Heart left ventricle (tissue), 16 donors: ENCODE measurements around the gene XRCC2. TPM values are rescaled to one million over a fixed set of nuclear protein-coding genes. Genes with fewer than 3 reads are reported as not detected.

Source experiments
- ATAC-seq, 4 donors: fragments of 200-7000 bp; cut with Tn5 transposase; one replicate each; pipeline ENCODE4 v1.9.1; 2020 to 2022; ENCODE audit warnings: moderate library complexity in 4 of 4, mild to moderate bottlenecking in 3 of 4, moderate number of reproducible peaks in 1 of 4
- DNase-seq, 5 donors: peaks; one replicate each; pipeline ENCODE4 v3.0.0-alpha.2; 2020
- H3K27ac ChIP-seq, 12 donors: fragments of 200-600 bp; sonication (generic) in 4 of 12; one replicate each; pipeline versions ENCODE4 v1.5.0 to v1.8.0; 2016 to 2022; ENCODE audit warnings: mild to moderate bottlenecking in 2 of 12
- H3K27me3 ChIP-seq, 9 donors: fragments of 200-600 bp; sonication (generic) in 2 of 9; one replicate each; pipeline versions ENCODE4 v1.5.1 to v1.8.0; 2016 to 2022; ENCODE audit warnings: mild to moderate bottlenecking in 3 of 9
- H3K36me3 ChIP-seq, 9 donors: fragments of 200-600 bp; sonication (generic) in 2 of 9; one replicate each; pipeline versions ENCODE4 v1.5.0 to v1.8.0; 2018 to 2022; ENCODE audit warnings: mild to moderate bottlenecking in 2 of 9
- H3K4me1 ChIP-seq, 12 donors: fragments of 200-600 bp; sonication (generic) in 4 of 12; one replicate each; pipeline versions ENCODE4 v1.5.0 to v1.8.0; 2016 to 2022; ENCODE audit warnings: mild to moderate bottlenecking in 3 of 12
- H3K4me3 ChIP-seq, 12 donors: fragments of 200-600 bp; sonication (generic) in 4 of 12; one replicate each; pipeline versions ENCODE4 v1.5.0 to v1.8.0; 2017 to 2022; ENCODE audit warnings: mild to moderate bottlenecking in 9 of 12, moderate library complexity in 4 of 12
- H3K9me3 ChIP-seq, 12 donors: fragments of 200-600 bp; sonication (generic) in 4 of 12; one replicate each; pipeline versions ENCODE4 v1.5.0 to v1.8.0; 2016 to 2022; ENCODE audit warnings: mild to moderate bottlenecking in 1 of 12
- POLR2A ChIP-seq, 2 donors: fragments of 450-650 bp; IDR thresholded peaks; one replicate each; pipeline ENCODE4 v1.6.1; 2017; ENCODE audit warnings: antibody characterized with exemption in 2 of 2, mild to moderate bottlenecking in 2 of 2, moderate library complexity in 2 of 2
- WGBS, 4 donors: extraction: QIAGEN DNeasy Blood & Tissue Kit in 2 of 4; methylation state at CpG; one replicate each; pipeline versions ENCODE4 v1.1.5 to v1.1.7; 2013 to 2018; 5-methylcytosine and 5-hydroxymethylcytosine counted together
- intact Hi-C, 10 donors: fragments of 100-400 bp; cut with DNase I; formaldehyde crosslinking; loops; one replicate each; pipeline versions ENCODE4 v1.11.1 to v1.14.2; 2022
- polyA plus RNA-seq, 2 donors: library from polyadenylated mRNA; stranded (reverse); fragments of 200-250 nt; gene quantifications; one replicate each; pipeline ENCODE4 v1.2.3, GENCODE V29; 2013
- total RNA-seq, 9 donors: library from RNA; depleted of rRNA in 2 of 9; stranded (reverse); fragments of >200 nt in 2 of 9; fragmentation: NEBNext Ultra II Directional in 3 of 9; extraction: Animal tissue kit (Norgen Biotek cat#: 25700) in 3 of 9; gene quantifications; one replicate each; pipeline versions ENCODE4 v1.1.0 to v1.2.4, GENCODE V29; 2016 to 2023
- TF ChIP-seq, protein P1 (sequence below), 12 donors: fragments of 200-600 bp; sonication (generic) in 4 of 12; IDR thresholded peaks; one replicate each; pipeline versions ENCODE4 v1.5.0 to v1.8.0; 2018 to 2022; ENCODE audit warnings: antibody characterized with exemption in 12 of 12, mild to moderate bottlenecking in 5 of 12
- donor health status: ischemic (EF 13 %, LVEDD 7.1; RV severe dilation, severe dysfunction).
- donor health status: healthy with polysubstance abuse.
- donor health status: DM: no; HTN: yes; CAD: no.
- donor health status: DM: no; HTN: no; CAD: no.
- donor health status: ischemic (EF 25% LVEDD 6.9; RV normal size, moderate dysfunction).
- donor health status: ischemic (EF 25% LVEDD 5.7; RV mildly dilated, moderate dysfunction).
- donor health status: healthy.
- donor health status: DM: yes; HTN: yes; CAD: no.
- donor health status: ischemic (EF 35%, LVEDD 5.7; RV mildly dilated, moderate dysfunction).
- donor health status: nonischemic (EF 11% LVEDD 7.7; RV severe dilation, severe dysfunction).
- donor health status: DM: yes; HTN: yes; CAD: no.
- donor health status: PGD.
- donor health status: ischemic (EF 29% LVEDD 5.4; RV normal size, mild dysfunction).
- donor health status: nonischemic (EF 23%, LVEDD 6.1; RV moderate dilation, normal function).

Gene XRCC2
- total and polyA plus RNA-seq, 11 donors: 0.14 to 0.85 (median 0.36) TPM

DNA sequence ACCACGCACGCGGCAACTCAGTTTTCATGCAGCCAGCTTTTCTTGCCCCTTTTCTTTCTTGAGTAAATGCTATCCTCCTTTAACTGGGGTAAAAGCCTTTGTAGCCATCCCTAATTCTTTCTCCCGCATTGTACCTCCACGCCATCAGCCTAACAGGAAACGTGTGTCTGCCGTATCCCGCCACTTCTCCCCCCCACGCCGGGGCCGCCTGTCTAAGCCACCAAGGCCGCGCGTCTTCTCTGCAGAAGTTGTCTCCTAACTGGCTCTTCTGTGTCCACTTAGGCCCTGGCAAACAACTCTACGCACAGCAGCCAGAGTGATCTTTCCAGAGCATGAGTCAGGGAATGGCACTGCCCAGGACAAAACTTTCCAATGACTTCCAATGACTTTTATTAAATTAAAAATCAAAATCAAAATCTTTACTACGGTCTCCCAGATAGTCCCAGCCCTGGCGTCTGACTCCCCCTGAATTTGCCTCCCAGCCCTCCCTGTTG lies 74.6 kb downstream of the XRCC2 start:
- Histone ChIP-seq H3K4me3 (no peak overlapping the region), H3K9me3 (no peaks in the 10 kb centered on the region), H3K27ac (no peak overlapping the region), H3K27me3 (no peaks in the 10 kb centered on the region), H3K4me1 (no peaks in the 10 kb centered on the region), H3K36me3 (no peaks in the 10 kb centered on the region)
- whole genome bisulfite sequencing, 4 donors: 88 to 92% (median 91%) methylated on average over 17 of the region's 17 CpGs
- TF ChIP-seq, protein P1, sequence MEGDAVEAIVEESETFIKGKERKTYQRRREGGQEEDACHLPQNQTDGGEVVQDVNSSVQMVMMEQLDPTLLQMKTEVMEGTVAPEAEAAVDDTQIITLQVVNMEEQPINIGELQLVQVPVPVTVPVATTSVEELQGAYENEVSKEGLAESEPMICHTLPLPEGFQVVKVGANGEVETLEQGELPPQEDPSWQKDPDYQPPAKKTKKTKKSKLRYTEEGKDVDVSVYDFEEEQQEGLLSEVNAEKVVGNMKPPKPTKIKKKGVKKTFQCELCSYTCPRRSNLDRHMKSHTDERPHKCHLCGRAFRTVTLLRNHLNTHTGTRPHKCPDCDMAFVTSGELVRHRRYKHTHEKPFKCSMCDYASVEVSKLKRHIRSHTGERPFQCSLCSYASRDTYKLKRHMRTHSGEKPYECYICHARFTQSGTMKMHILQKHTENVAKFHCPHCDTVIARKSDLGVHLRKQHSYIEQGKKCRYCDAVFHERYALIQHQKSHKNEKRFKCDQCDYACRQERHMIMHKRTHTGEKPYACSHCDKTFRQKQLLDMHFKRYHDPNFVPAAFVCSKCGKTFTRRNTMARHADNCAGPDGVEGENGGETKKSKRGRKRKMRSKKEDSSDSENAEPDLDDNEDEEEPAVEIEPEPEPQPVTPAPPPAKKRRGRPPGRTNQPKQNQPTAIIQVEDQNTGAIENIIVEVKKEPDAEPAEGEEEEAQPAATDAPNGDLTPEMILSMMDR (IDR thresholded peaks at IDR 0.05): no peak
- no peak for TF ChIP-seq POLR2A (IDR thresholded peaks at IDR 0.05)
- intact Hi-C loops: no loop called here
- DNase-seq (no peak), ATAC-seq (no peak)

DNA sequence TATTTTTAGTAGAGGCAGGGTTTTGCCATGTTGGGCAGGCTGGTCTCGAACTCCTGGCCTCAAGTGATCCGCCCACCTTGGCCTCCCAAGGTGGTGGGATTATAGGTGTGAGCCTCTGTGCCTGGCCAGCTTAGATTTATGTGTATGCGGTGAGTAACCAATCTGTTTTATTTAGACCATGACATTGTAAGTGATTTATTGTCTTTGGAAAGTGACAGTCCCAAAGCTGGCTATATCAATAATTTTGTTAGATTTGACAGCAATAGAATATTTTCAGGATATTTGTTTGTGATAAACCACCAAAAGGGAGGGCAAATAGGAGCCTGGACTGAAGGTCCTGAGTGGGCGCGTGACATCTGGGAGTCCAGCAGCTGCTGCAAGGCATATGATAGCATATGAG lies 75.7 kb downstream of the XRCC2 start:
- H3K27ac ChIP-seq: no peak overlapping the region
- no peak overlapping the region for H3K4me3 ChIP-seq
- H3K4me1 ChIP-seq: no peaks in the 10 kb centered on the region
- TF ChIP-seq POLR2A (IDR thresholded peaks at IDR 0.05): no peak
- TF ChIP-seq, protein P1 (IDR thresholded peaks at IDR 0.05): no peak
- 95 to 98% (median 96%) methylated on average over 5 of the region's 5 CpGs for WGBS, 4 donors
- no peaks in the 10 kb centered on the region for H3K27me3 ChIP-seq
- no peaks in the 10 kb centered on the region for H3K36me3 ChIP-seq
- intact Hi-C loops: no loop called here
- DNase-seq (no peak), ATAC-seq (no peak)
- no peaks in the 10 kb centered on the region for H3K9me3 ChIP-seq

DNA sequence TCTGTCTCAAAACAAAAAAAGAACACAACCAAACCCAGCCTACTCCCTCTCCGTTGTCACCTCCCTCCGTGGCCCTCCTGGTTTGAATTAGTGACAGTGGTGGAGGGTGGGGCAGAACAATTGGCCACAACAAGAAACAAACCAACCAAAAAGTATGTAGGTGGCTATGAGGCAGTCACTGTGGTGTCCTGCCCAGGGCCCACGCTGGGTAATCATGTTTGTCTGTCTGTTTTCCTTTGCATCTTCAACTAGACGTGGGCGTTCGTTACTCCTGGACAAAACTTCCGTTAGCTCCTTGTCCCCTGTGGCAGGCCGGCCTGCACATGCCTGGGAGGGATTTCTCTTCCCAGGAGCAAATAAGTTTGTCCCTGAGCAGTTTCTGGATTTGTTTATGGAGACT lies 78.4 kb downstream of the XRCC2 start:
- WGBS, 4 donors: 62 to 71% (median 65%) methylated on average over 8 of the region's 8 CpGs
- ATAC-seq: no peak
- no peak overlapping the region for H3K27ac ChIP-seq

DNA sequence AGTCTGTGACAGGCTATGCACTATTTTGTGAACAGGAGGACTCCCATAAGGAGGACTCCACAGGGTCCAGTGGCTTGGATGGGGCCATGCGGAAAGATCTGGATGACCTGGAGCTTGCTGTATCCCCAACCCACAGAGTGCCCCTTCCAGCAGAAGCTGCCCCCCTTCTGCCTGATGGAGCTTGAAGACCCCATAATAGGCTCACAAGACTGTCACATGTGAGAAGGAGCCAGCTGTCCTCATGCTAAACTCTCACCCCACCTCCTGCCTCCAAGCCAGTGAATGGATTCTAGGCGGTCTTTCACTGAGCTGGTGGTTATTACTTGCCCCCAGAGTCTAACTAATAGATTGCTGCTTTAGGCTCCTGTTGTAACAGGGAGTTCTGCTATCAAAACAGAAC lies 79.1 kb downstream of the XRCC2 start:
- intact Hi-C loops: no loop called here
- 82 to 98% (median 90%) methylated on average over 1 to 2 of the region's 2 CpGs for WGBS, 4 donors
- no peak overlapping the region for H3K27ac ChIP-seq
- ATAC-seq (no peak), DNase-seq (no peak)
- H3K9me3 ChIP-seq: no peaks in the 10 kb centered on the region
- no peaks in the 10 kb centered on the region for H3K4me1 ChIP-seq
- no peaks in the 10 kb centered on the region for H3K27me3 ChIP-seq
- H3K4me3 ChIP-seq: no peak overlapping the region
- no peaks in the 10 kb centered on the region for H3K36me3 ChIP-seq
- no peak for TF ChIP-seq POLR2A (IDR thresholded peaks at IDR 0.05)
- TF ChIP-seq, protein P1 (IDR thresholded peaks at IDR 0.05): no peak

More for the DNA sequence above, 78.4 kb downstream of the XRCC2 start:
- no peak for DNase-seq
- no peaks in the 10 kb centered on the region for H3K9me3 ChIP-seq
- H3K4me3 ChIP-seq: no peak overlapping the region
- H3K4me1 ChIP-seq: no peaks in the 10 kb centered on the region
- intact Hi-C loops: no loop called here
- H3K27me3 ChIP-seq: no peaks in the 10 kb centered on the region
- no peaks in the 10 kb centered on the region for H3K36me3 ChIP-seq
- TF ChIP-seq, protein P1 (IDR thresholded peaks at IDR 0.05): no peak
- TF ChIP-seq POLR2A (IDR thresholded peaks at IDR 0.05): no peak

Other genes with a start within 250 kb of the XRCC2 start
- gene KMT2C, start 240.1 kb downstream of the XRCC2 start, total RNA-seq: 10 to 100 TPM; 29.3 to 62.4 (median 49.0) TPM
- gene KMT2C, start 240.1 kb downstream of the XRCC2 start, polyA plus RNA-seq: 10 to 100 TPM in 1 of 2 donors, 1 to 10 TPM in 1; 8.4 to 17.4 TPM
- gene ACTR3B, start 83.6 kb upstream of the XRCC2 start, total RNA-seq: 10 to 100 TPM in 2 of 9 donors, 1 to 10 TPM in 7; 2.2 to 12.4 (median 8.9) TPM
- 1 to 10 TPM; 2.3 to 7.2 TPM for gene ACTR3B, start 83.6 kb upstream of the XRCC2 start, polyA plus RNA-seq